Hepatocyte (in vitro differentiated cells): ENCODE results near the gene KRTAP21-3. TPM values are rescaled to one million over a fixed set of nuclear protein-coding genes. Genes with fewer than 3 reads are reported as not detected.

Source experiments
- DNase-seq: peaks from one replicate; pipeline ENCODE4 v3.0.0-alpha.2; 2016; ENCODE audit warnings: low spot score
- H2AFZ ChIP-seq: fragments of 200-600 bp; sonication (generic); 2 replicates; pipeline ENCODE4 v1.6.0; 2016; ENCODE audit warnings: antibody characterized with exemption, mild to moderate bottlenecking
- H3K27ac ChIP-seq: fragments of 200-600 bp; sonication (generic); 2 replicates; pipeline ENCODE4 v1.5.1; 2016; ENCODE audit warnings: mild to moderate bottlenecking
- H3K27me3 ChIP-seq: fragments of 200-600 bp; sonication (generic); 2 replicates; pipeline ENCODE4 v1.6.1; 2016
- H3K36me3 ChIP-seq: fragments of 200-600 bp; sonication (generic); replicated peaks from 2 replicates; pipeline ENCODE4 v1.5.1; 2016; ENCODE audit warnings: low read depth; ENCODE audit not compliant: insufficient read depth
- H3K4me1 ChIP-seq: fragments of 200-600 bp; sonication (generic); 2 replicates; pipeline ENCODE4 v1.5.1; 2016; ENCODE audit warnings: mild to moderate bottlenecking, moderate library complexity; ENCODE audit not compliant: insufficient read depth
- H3K4me2 ChIP-seq: fragments of 200-600 bp; sonication (generic); 2 replicates; pipeline ENCODE4 v1.6.0; 2016
- H3K4me3 ChIP-seq: fragments of 200-600 bp; sonication (generic); 2 replicates; pipeline ENCODE4 v1.5.1; 2016; ENCODE audit warnings: mild to moderate bottlenecking
- H3K79me2 ChIP-seq: fragments of 200-600 bp; sonication (generic); 2 replicates; pipeline ENCODE4 v1.6.0; 2017; ENCODE audit warnings: mild to moderate bottlenecking
- H3K9me2 ChIP-seq: fragments of 200-600 bp; sonication (generic); replicated peaks from 2 replicates; pipeline ENCODE4 v1.6.0; 2017; ENCODE audit warnings: mild to moderate bottlenecking; ENCODE audit not compliant: insufficient read depth
- H3K9me3 ChIP-seq: fragments of 200-600 bp; sonication (generic); 2 replicates; pipeline ENCODE4 v1.5.1; 2016; ENCODE audit warnings: low read depth, mild to moderate bottlenecking
- H4K20me1 ChIP-seq: fragments of 200-600 bp; sonication (generic); 2 replicates; pipeline ENCODE4 v1.6.0; 2016; ENCODE audit warnings: mild to moderate bottlenecking; ENCODE audit not compliant: insufficient read depth, poor library complexity, severe bottlenecking
- CTCF ChIP-seq: fragments of 200-600 bp; sonication (generic); IDR thresholded peaks from 2 replicates; pipeline ENCODE4 v1.5.1; 2016; ENCODE audit warnings: antibody characterized with exemption, mild to moderate bottlenecking; ENCODE audit not compliant: poor library complexity
- EZH2 ChIP-seq: fragments of 200-600 bp; sonication (generic); IDR thresholded peaks from 2 replicates; pipeline ENCODE4 v1.6.1; 2016; ENCODE audit warnings: antibody characterized with exemption, mild to moderate bottlenecking, borderline replicate concordance
- EZH2phosphoT487 ChIP-seq: fragments of 200-600 bp; sonication (generic); IDR thresholded peaks from one replicate; pipeline ENCODE4 v1.6.1; 2018; ENCODE audit warnings: antibody characterized with exemption, mild to moderate bottlenecking, low read depth, moderate library complexity; ENCODE audit not compliant: unreplicated experiment, severe bottlenecking
- WGBS: methylation state at CpG from one replicate; pipeline ENCODE4 v1.1.6; 2016; ENCODE audit warnings: low lambda C conversion rate; ENCODE audit errors: missing lambda C conversion rate; 5-methylcytosine and 5-hydroxymethylcytosine counted together
- polyA plus RNA-seq: library from polyadenylated mRNA; unstranded; fragments of >200 nt; fragmentation: Nextera tagmentation; extraction: Ambion mirVana; gene quantifications from 2 replicates; pipeline ENCODE4 v1.2.1, GENCODE V29; 2016
- total RNA-seq: library from RNA; depleted of rRNA; stranded (reverse); fragments of >200 nt; gene quantifications from 2 replicates; pipeline ENCODE4 v1.2.3, GENCODE V29; 2014

KRTAP21-3 gene
- total and polyA plus RNA-seq, 2 experiments from 2014 or later: not detected

- Histone ChIP-seq H3K27me3 (no peaks in the 10 kb centered on the region), H2AFZ (no peak within 1 kb of the TSS), H3K4me2 (no peak within 1 kb of the TSS), H3K9me2 (no peaks in the 10 kb centered on the region), H3K36me3 (no peaks in the 10 kb centered on the region), H3K4me1 (no peaks in the 10 kb centered on the region), H3K27ac (no peak within 1 kb of the TSS), H3K79me2 (no peaks in the 10 kb centered on the region), H3K4me3 (no peak within 1 kb of the TSS), H3K9me3 (no peaks in the 10 kb centered on the region), H4K20me1 (no peaks in the 10 kb centered on the region)
- TF ChIP-seq EZH2phosphoT487 (no peak), EZH2 (no peak), CTCF (no peak)
- no peak for DNase-seq
Observed at GRCh38 chr21:30747159-30747558, 28.6 kb upstream of the KRTAP21-3 start, which contains the start of gene KRTAP21-2. KRTAP21-2 (minus strand) TSS chr21:30747259; CDS start chr21:30747202, 57 bp downstream.

- Histone ChIP-seq H3K27me3 (no peaks in the 10 kb centered on the region), H3K4me3 (no peak overlapping the region), H3K4me1 (no peaks in the 10 kb centered on the region), H4K20me1 (no peaks in the 10 kb centered on the region), H3K27ac (no peak overlapping the region), H3K36me3 (no peaks in the 10 kb centered on the region), H3K9me2 (no peaks in the 10 kb centered on the region), H3K9me3 (no peaks in the 10 kb centered on the region), H3K79me2 (no peaks in the 10 kb centered on the region), H3K4me2 (no peak overlapping the region), H2AFZ (no peak overlapping the region)
- 89% methylated on average over 2 of the region's 2 CpGs for WGBS
- DNase-seq: no peak
- TF ChIP-seq EZH2phosphoT487 (no peak), CTCF (no peak), EZH2 (no peak)
Observed at GRCh38 chr21:30740462-30740861, 21.9 kb upstream of the KRTAP21-3 start.

- Histone ChIP-seq H3K9me3 (no peaks in the 10 kb centered on the region), H3K4me1 (no peaks in the 10 kb centered on the region), H3K27me3 (no peaks in the 10 kb centered on the region), H3K36me3 (no peaks in the 10 kb centered on the region), H4K20me1 (no peaks in the 10 kb centered on the region), H3K79me2 (no peaks in the 10 kb centered on the region), H2AFZ (no peak overlapping the region), H3K4me3 (no peak overlapping the region), H3K9me2 (no peaks in the 10 kb centered on the region), H3K4me2 (no peak overlapping the region), H3K27ac (no peak overlapping the region)
- DNase-seq: no peak
- peak; percentile 16 for TF ChIP-seq CTCF
- TF ChIP-seq EZH2phosphoT487: no peak
- 78% methylated on average over 1 of the region's 1 CpG for WGBS
Observed at GRCh38 chr21:30733026-30733425, 14.4 kb upstream of the KRTAP21-3 start.

- H3K79me2 ChIP-seq: no peaks in the 10 kb centered on the region
- no peaks in the 10 kb centered on the region for H3K9me3 ChIP-seq
- no peak overlapping the region for H3K27ac ChIP-seq
- no peak overlapping the region for H3K4me3 ChIP-seq
- H3K4me2 ChIP-seq: no peak overlapping the region
- TF ChIP-seq CTCF: no peak
- no peak for TF ChIP-seq EZH2
- TF ChIP-seq EZH2phosphoT487: no peak
- no peaks in the 10 kb centered on the region for H4K20me1 ChIP-seq
- 70% methylated on average over 1 of the region's 1 CpG for WGBS
- DNase-seq: no peak
- no peaks in the 10 kb centered on the region for H3K36me3 ChIP-seq
- no peak overlapping the region for H2AFZ ChIP-seq
- H3K27me3 ChIP-seq: no peaks in the 10 kb centered on the region
- no peaks in the 10 kb centered on the region for H3K4me1 ChIP-seq
- no peaks in the 10 kb centered on the region for H3K9me2 ChIP-seq
Observed at GRCh38 chr21:30726726-30727125, 8.1 kb upstream of the KRTAP21-3 start.
